HepG2 (cell line): Measurements from ENCODE around the gene FAM219B. TPM values are rescaled to one million over a fixed set of nuclear protein-coding genes. Genes with fewer than 3 reads are reported as not detected.

Source experiments
- ASH2L ChIP-seq: fragments of 300-600, 200-600 bp; sonication (generic); IDR thresholded peaks from 2 replicates; pipeline ENCODE4 v1.7.0; 2017; ENCODE audit warnings: low read depth, mild to moderate bottlenecking, moderate library complexity, mixed read lengths, low read length; ENCODE audit not compliant: insufficient read length
- ATF5 ChIP-seq: sonication (generic); formaldehyde crosslinking; IDR thresholded peaks from 2 replicates; pipeline ENCODE4 v1.4.0; 2020; ENCODE audit warnings: mild to moderate bottlenecking, low read depth, missing genetic modification reagents
- CC2D1A ChIP-seq: sonication (generic); formaldehyde crosslinking; IDR thresholded peaks from 2 replicates; pipeline ENCODE4 v1.8.1; 2023; ENCODE audit warnings: mild to moderate bottlenecking, missing genetic modification reagents
- DZIP1 ChIP-seq: sonication (generic); formaldehyde crosslinking; IDR thresholded peaks from 2 replicates; pipeline ENCODE4 v1.5.0; 2020; ENCODE audit warnings: mild to moderate bottlenecking, missing genetic modification reagents
- ELF3 ChIP-seq: IDR thresholded peaks from 2 replicates; pipeline ENCODE4 v1.6.1; 2016; ENCODE audit warnings: missing genetic modification reagents, missing compliant biosample characterization
- FOXO1 ChIP-seq: sonication (generic); formaldehyde crosslinking; IDR thresholded peaks from 2 replicates; pipeline ENCODE4 v1.4.0; 2020; ENCODE audit warnings: missing genetic modification reagents
- GZF1 ChIP-seq: sonication (generic); formaldehyde crosslinking; IDR thresholded peaks from 2 replicates; pipeline ENCODE4 v1.5.1; 2020; ENCODE audit warnings: mild to moderate bottlenecking, missing genetic modification reagents
- HOXA7 ChIP-seq: sonication (generic); formaldehyde crosslinking; IDR thresholded peaks from 2 replicates; pipeline ENCODE4 v1.8.1; 2022; ENCODE audit warnings: mild to moderate bottlenecking, missing genetic modification reagents, moderate library complexity
- IKZF1 ChIP-seq: fragments of 450-650 bp; IDR thresholded peaks from 2 replicates; pipeline ENCODE4 v1.7.1; 2016
- KDM3A ChIP-seq: IDR thresholded peaks from 2 replicates; pipeline ENCODE4 v1.6.1; 2018; ENCODE audit warnings: low read depth, missing compliant biosample characterization
- MIER3 ChIP-seq: IDR thresholded peaks from 2 replicates; pipeline ENCODE4 v1.6.1; 2016; ENCODE audit warnings: missing compliant biosample characterization, borderline replicate concordance
- NFYB ChIP-seq: sonication (generic); formaldehyde crosslinking; IDR thresholded peaks from 2 replicates; pipeline ENCODE4 v1.4.0; 2020; ENCODE audit warnings: missing genetic modification reagents
- SIN3A ChIP-seq: IDR thresholded peaks from 2 replicates; pipeline ENCODE4 v1.6.1; 2011; ENCODE audit warnings: low read depth, mild to moderate bottlenecking, control low read depth, low read length, borderline replicate concordance
- TGIF2 ChIP-seq: IDR thresholded peaks from 2 replicates; pipeline ENCODE4 v1.6.1; 2016; ENCODE audit warnings: control low read depth, missing compliant biosample characterization
- THAP11 ChIP-seq: IDR thresholded peaks from 2 replicates; pipeline ENCODE4 v1.6.1; 2016; ENCODE audit warnings: missing biosample characterization, missing genetic modification reagents
- YEATS4 ChIP-seq: sonication (generic); formaldehyde crosslinking; IDR thresholded peaks from 2 replicates; pipeline ENCODE4 v1.4.0; 2020; ENCODE audit warnings: missing genetic modification reagents, borderline replicate concordance
- ZBTB8A ChIP-seq: sonication (generic); formaldehyde crosslinking; IDR thresholded peaks from 2 replicates; pipeline ENCODE4 v1.4.0; 2020; ENCODE audit warnings: mild to moderate bottlenecking, low read depth, missing genetic modification reagents, borderline replicate concordance
- ZKSCAN8 ChIP-seq: IDR thresholded peaks from 2 replicates; pipeline ENCODE4 v1.6.1; 2016; ENCODE audit warnings: borderline replicate concordance, missing genetic modification reagents, missing compliant biosample characterization
- ZNF160 ChIP-seq: sonication (generic); formaldehyde crosslinking; IDR thresholded peaks from 2 replicates; pipeline ENCODE4 v1.8.0; 2022; ENCODE audit warnings: mild to moderate bottlenecking, inconsistent platforms, missing genetic modification reagents
- ZNF333 ChIP-seq: sonication (generic); formaldehyde crosslinking; IDR thresholded peaks from 2 replicates; pipeline ENCODE4 v1.4.0; 2020; ENCODE audit warnings: mild to moderate bottlenecking, missing genetic modification reagents, borderline replicate concordance
- ZNF7 ChIP-seq: IDR thresholded peaks from 2 replicates; pipeline ENCODE4 v1.6.1; 2016; ENCODE audit warnings: missing biosample characterization, missing genetic modification reagents
- ZNF777 ChIP-seq: sonication (generic); formaldehyde crosslinking; IDR thresholded peaks from 2 replicates; pipeline ENCODE4 v1.4.0; 2020; ENCODE audit warnings: missing genetic modification reagents
- ZNF788 ChIP-seq: sonication (generic); formaldehyde crosslinking; IDR thresholded peaks from 2 replicates; pipeline ENCODE4 v1.5.0; 2020; ENCODE audit warnings: mild to moderate bottlenecking, missing genetic modification reagents, borderline replicate concordance
- polyA plus RNA-seq, 8 experiments: library from polyadenylated mRNA; depleted of rRNA in 3 of 8; stranded (reverse) in 7 of 8; unstranded in 1 of 8; fragments of >200 nt; fragmentation: Illumina TruSeq in 4 of 8; extraction: Trizol in 4 of 8; gene quantifications; 2 replicates each; pipeline versions ENCODE4 v1.2.1 to v1.2.3, GENCODE V29; 2011 to 2016; ENCODE audit warnings: low read depth in 4 of 8, missing spikeins in 1 of 8, mixed read lengths in 1 of 8; ENCODE audit not compliant: insufficient read depth in 1 of 8
- total RNA-seq, 5 experiments: library from RNA; depleted of rRNA; stranded (reverse); fragments of >200 nt; fragmentation: Illumina TruSeq; extraction: Trizol; gene quantifications; 2 replicates each; pipeline ENCODE4 v1.2.3, GENCODE V29; 2016; ENCODE audit warnings: low read depth in 1 of 5
- TF ChIP-seq, protein P1 (sequence below): sonication (generic); formaldehyde crosslinking; IDR thresholded peaks from 2 replicates; pipeline ENCODE4 v1.8.0; 2022; ENCODE audit warnings: mild to moderate bottlenecking, missing genetic modification reagents, borderline replicate concordance
- TF ChIP-seq, protein P2 (sequence below): sonication (generic); formaldehyde crosslinking; IDR thresholded peaks from 2 replicates; pipeline ENCODE4 v1.4.0; 2020; ENCODE audit warnings: mild to moderate bottlenecking, missing genetic modification reagents
- TF ChIP-seq, protein P3 (sequence below): sonication (generic); formaldehyde crosslinking; IDR thresholded peaks from 2 replicates; pipeline ENCODE4 v1.4.0; 2020; ENCODE audit warnings: missing genetic modification reagents, borderline replicate concordance

The FAM219B gene
- total and polyA plus RNA-seq, 2 of the 13 experiments (the other 11 are each of a cell fraction or from before 2014, with no cell fraction given), result 36.6 to 50.2 TPM

DNA sequence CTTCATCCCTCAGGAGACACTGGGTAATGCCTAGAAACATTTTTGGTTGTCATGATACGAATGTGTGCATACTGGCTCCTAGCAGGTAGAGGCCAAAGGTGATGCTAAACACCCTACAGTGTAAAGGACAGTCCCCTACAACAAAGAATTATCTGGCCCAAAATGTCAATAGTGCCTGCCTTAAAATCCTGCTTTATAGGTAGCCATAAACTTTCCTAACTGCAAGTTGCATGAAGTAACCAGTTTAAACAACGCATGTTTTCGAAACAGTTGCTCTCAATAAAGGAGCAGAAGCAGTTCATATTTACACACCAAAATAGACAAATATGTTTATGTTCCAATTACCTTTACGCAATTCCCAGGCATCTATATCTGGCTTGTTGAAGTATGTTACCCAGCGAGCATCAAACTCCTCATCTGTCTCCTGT lies 22.1 kb upstream of the FAM219B start (continued):
- no peak for TF ChIP-seq ATF5
- TF ChIP-seq NFYB (CRISPR knock-in tag), result no peak
- TF ChIP-seq, protein P1, sequence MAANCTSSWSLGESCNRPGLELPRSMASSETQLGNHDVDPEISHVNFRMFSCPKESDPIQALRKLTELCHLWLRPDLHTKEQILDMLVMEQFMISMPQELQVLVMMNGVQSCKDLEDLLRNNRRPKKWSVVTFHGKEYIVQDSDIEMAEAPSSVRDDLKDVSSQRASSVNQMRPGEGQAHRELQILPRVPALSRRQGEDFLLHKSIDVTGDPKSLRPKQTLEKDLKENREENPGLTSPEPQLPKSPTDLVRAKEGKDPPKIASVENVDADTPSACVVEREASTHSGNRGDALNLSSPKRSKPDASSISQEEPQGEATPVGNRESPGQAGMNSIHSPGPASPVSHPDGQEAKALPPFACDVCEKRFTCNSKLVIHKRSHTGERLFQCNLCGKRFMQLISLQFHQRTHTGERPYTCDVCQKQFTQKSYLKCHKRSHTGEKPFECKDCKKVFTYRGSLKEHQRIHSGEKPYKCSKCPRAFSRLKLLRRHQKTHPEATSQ, result no peak
- no peak for TF ChIP-seq YEATS4 (CRISPR knock-in tag)
- no peak for TF ChIP-seq ZNF160 (CRISPR knock-in tag)
- TF ChIP-seq KDM3A (CRISPR knock-in tag), result no peak
- TF ChIP-seq SIN3A, result no peak
- no peak for TF ChIP-seq ZKSCAN8 (CRISPR knock-in tag)
- TF ChIP-seq, protein P2, sequence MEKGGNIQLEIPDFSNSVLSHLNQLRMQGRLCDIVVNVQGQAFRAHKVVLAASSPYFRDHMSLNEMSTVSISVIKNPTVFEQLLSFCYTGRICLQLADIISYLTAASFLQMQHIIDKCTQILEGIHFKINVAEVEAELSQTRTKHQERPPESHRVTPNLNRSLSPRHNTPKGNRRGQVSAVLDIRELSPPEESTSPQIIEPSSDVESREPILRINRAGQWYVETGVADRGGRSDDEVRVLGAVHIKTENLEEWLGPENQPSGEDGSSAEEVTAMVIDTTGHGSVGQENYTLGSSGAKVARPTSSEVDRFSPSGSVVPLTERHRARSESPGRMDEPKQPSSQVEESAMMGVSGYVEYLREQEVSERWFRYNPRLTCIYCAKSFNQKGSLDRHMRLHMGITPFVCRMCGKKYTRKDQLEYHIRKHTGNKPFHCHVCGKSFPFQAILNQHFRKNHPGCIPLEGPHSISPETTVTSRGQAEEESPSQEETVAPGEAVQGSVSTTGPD (CRISPR knock-in tag), result no peak
- TF ChIP-seq IKZF1, result no peak
- no peak for TF ChIP-seq ZNF788 (CRISPR knock-in tag)
- no peak for TF ChIP-seq ELF3
- TF ChIP-seq, protein P3, sequence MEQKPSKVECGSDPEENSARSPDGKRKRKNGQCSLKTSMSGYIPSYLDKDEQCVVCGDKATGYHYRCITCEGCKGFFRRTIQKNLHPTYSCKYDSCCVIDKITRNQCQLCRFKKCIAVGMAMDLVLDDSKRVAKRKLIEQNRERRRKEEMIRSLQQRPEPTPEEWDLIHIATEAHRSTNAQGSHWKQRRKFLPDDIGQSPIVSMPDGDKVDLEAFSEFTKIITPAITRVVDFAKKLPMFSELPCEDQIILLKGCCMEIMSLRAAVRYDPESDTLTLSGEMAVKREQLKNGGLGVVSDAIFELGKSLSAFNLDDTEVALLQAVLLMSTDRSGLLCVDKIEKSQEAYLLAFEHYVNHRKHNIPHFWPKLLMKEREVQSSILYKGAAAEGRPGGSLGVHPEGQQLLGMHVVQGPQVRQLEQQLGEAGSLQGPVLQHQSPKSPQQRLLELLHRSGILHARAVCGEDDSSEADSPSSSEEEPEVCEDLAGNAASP (CRISPR knock-in tag), result no peak
- no peak for TF ChIP-seq ZNF777 (CRISPR knock-in tag)
- TF ChIP-seq THAP11, result peak; percentile 56
- no peak for TF ChIP-seq CC2D1A (CRISPR knock-in tag)
- TF ChIP-seq HOXA7, result no peak
- TF ChIP-seq TGIF2, result no peak
- TF ChIP-seq ZNF333 (CRISPR knock-in tag), result no peak
- TF ChIP-seq ZNF7 (CRISPR knock-in tag), result no peak
- TF ChIP-seq ZBTB8A (CRISPR knock-in tag), result no peak
- TF ChIP-seq DZIP1 (CRISPR knock-in tag), result no peak
- TF ChIP-seq GZF1, result no peak
- TF ChIP-seq ASH2L, result no peak
- TF ChIP-seq MIER3 (CRISPR knock-in tag), result no peak
- peak; percentile 33; the same call in 1 of the 2 replicates for TF ChIP-seq FOXO1
